H1 (cell line): ENCODE data around the gene MRPL11. TPM values are rescaled to one million over a fixed set of nuclear protein-coding genes. Genes with fewer than 3 reads are reported as not detected.

ENCODE experiments used
- CTCF ChIA-PET: fragments of 300-600 bp; sonication (Branson Sonifier 250); formaldehyde crosslinking; loops from one replicate; lab custom pipeline; 2021; ENCODE audit not compliant: partially characterized antibody; lab: Charles Lee
- POLR2A ChIA-PET: fragments of 300-600 bp; sonication (Branson Sonifier 250); formaldehyde crosslinking; loops from one replicate; lab custom pipeline; 2021; ENCODE audit warnings: inconsistent platforms; ENCODE audit not compliant: partially characterized antibody; lab: Charles Lee
- DNase-seq, 2 experiments: peaks; one replicate each; pipeline versions ENCODE4 v3.0.0 to v3.0.0-alpha.2; 2010 to 2022; ENCODE audit warnings: low spot score in 2 of 2, low read depth in 1 of 2, mixed read lengths in 1 of 2
- FAIRE-seq: peaks from 2 replicates; lab custom pipeline; 2011; peaks lifted over from hg19 to GRCh38; lab: Jason Lieb, UNC
- H2AFZ ChIP-seq: 2 replicates; pipeline ENCODE4 v1.8.1; 2012; ENCODE audit warnings: low read length, inconsistent platforms
- H2AK5ac ChIP-seq: 2 replicates; pipeline ENCODE4 v1.6.1; 2013; ENCODE audit warnings: low read depth, low read length
- H2BK120ac ChIP-seq: replicated peaks from 2 replicates; pipeline ENCODE3; 2013; ENCODE audit warnings: low read depth, low read length, inconsistent platforms
- H2BK12ac ChIP-seq: 2 replicates; pipeline ENCODE4 v1.6.1; 2013; ENCODE audit warnings: low read depth, low read length
- H2BK15ac ChIP-seq: 2 replicates; pipeline ENCODE4 v1.6.1; 2013; ENCODE audit warnings: low read length
- H2BK20ac ChIP-seq: 2 replicates; pipeline ENCODE4 v1.6.1; 2013; ENCODE audit warnings: low read length
- H2BK5ac ChIP-seq: 2 replicates; pipeline ENCODE4 v1.6.1; 2013; ENCODE audit warnings: low read depth, low read length
- H3K14ac ChIP-seq: 2 replicates; pipeline ENCODE4 v1.6.1; 2013; ENCODE audit warnings: inconsistent platforms; ENCODE audit not compliant: insufficient read length
- H3K18ac ChIP-seq: 2 replicates; pipeline ENCODE4 v1.6.1; 2013; ENCODE audit warnings: low read length; ENCODE audit errors: extremely low read depth
- H3K23ac ChIP-seq: 2 replicates; pipeline ENCODE4 v1.6.1; 2013; ENCODE audit warnings: inconsistent platforms; ENCODE audit not compliant: insufficient read length
- H3K23me2 ChIP-seq: 2 replicates; pipeline ENCODE4 v1.6.1; 2013; ENCODE audit warnings: low read depth, low read length
- H3K27ac ChIP-seq: 2 replicates; pipeline ENCODE4 v1.6.1; 2011; ENCODE audit warnings: low read depth, low read length, inconsistent platforms
- H3K27me3 ChIP-seq, 4 experiments: replicated peaks in 1 of 4; 1 replicate in 1 of 4; 2 replicates in 3 of 4; pipeline versions ENCODE4 v1.6.1 to v1.8.1; 2011 to 2013; ENCODE audit warnings: low read length in 3 of 4, mild to moderate bottlenecking in 3 of 4, inconsistent platforms in 2 of 4, mixed read lengths in 2 of 4, moderate library complexity in 1 of 4; ENCODE audit not compliant: control insufficient read depth in 3 of 4, insufficient read depth in 3 of 4; ENCODE audit errors: extremely low read depth in 1 of 4
- H3K36me3 ChIP-seq, 4 experiments: 2 replicates each; pipeline versions ENCODE4 v1.6.1 to v1.8.1; 2011 to 2013; ENCODE audit warnings: mild to moderate bottlenecking in 4 of 4, low read length in 3 of 4, moderate library complexity in 2 of 4, control low read depth in 1 of 4, inconsistent platforms in 1 of 4; ENCODE audit not compliant: insufficient read depth in 4 of 4, control insufficient read depth in 2 of 4
- H3K4ac ChIP-seq: replicated peaks from 2 replicates; pipeline ENCODE3; 2013; ENCODE audit warnings: low read length, low read depth, mixed read lengths, inconsistent platforms; ENCODE audit not compliant: insufficient read length
- H3K4me1 ChIP-seq, 4 experiments: replicated peaks in 1 of 4; 1 replicate in 1 of 4; 2 replicates in 3 of 4; pipeline versions ENCODE4 v1.6.1 to v1.8.1; 2011 to 2013; ENCODE audit warnings: low read length in 3 of 4, inconsistent platforms in 2 of 4, mixed read lengths in 1 of 4; ENCODE audit not compliant: insufficient read depth in 4 of 4, control insufficient read depth in 3 of 4
- H3K4me2 ChIP-seq, 2 experiments: 2 replicates each; pipeline versions ENCODE4 v1.6.1 to v1.8.1; 2011 to 2013; ENCODE audit warnings: low read depth in 2 of 2, low read length in 2 of 2, control low read depth in 1 of 2, inconsistent platforms in 1 of 2, mild to moderate bottlenecking in 1 of 2; ENCODE audit not compliant: insufficient read depth in 1 of 2
- H3K4me3 ChIP-seq, 4 experiments: fragments of 200-600, 300-600 bp in 1 of 4; sonication (generic), shearing (Covaris generic), sonication (Bioruptor Twin) in 1 of 4; 2 replicates each; pipeline versions ENCODE4 v1.5.1 to v1.8.1; 2011 to 2016; ENCODE audit warnings: low read length in 4 of 4, low read depth in 3 of 4, control low read depth in 2 of 4, inconsistent platforms in 2 of 4, mild to moderate bottlenecking in 2 of 4, mixed read lengths in 1 of 4, moderate library complexity in 1 of 4; ENCODE audit not compliant: insufficient read depth in 2 of 4; ENCODE audit errors: extremely low read depth in 1 of 4
- H3K56ac ChIP-seq: replicated peaks from 2 replicates; pipeline ENCODE3; 2013; ENCODE audit warnings: low read depth, mild to moderate bottlenecking, mixed read lengths, low read length, inconsistent platforms; ENCODE audit not compliant: insufficient read length
- H3K79me1 ChIP-seq: 2 replicates; pipeline ENCODE4 v1.6.1; 2013; ENCODE audit warnings: low read depth, low read length, control low read depth
- H3K79me2 ChIP-seq, 2 experiments: 2 replicates each; pipeline versions ENCODE4 v1.6.1 to v1.8.1; 2012 to 2013; ENCODE audit warnings: low read length in 2 of 2, mild to moderate bottlenecking in 2 of 2, inconsistent platforms in 1 of 2; ENCODE audit not compliant: insufficient read depth in 2 of 2, control insufficient read depth in 1 of 2
- H3K9ac ChIP-seq, 4 experiments: replicated peaks in 1 of 4; 1 replicate in 1 of 4; 2 replicates in 3 of 4; pipeline versions ENCODE4 v1.6.1 to v1.8.1; 2011 to 2013; ENCODE audit warnings: low read depth in 3 of 4, low read length in 3 of 4, control low read depth in 2 of 4, mild to moderate bottlenecking in 2 of 4, moderate library complexity in 2 of 4, inconsistent platforms in 1 of 4; ENCODE audit errors: extremely low read depth in 1 of 4
- H3K9me3 ChIP-seq, 2 experiments: 2 replicates each; pipeline versions ENCODE4 v1.6.1 to v1.8.1; 2012 to 2013; ENCODE audit warnings: mild to moderate bottlenecking in 2 of 2, moderate library complexity in 2 of 2, control low read depth in 1 of 2, inconsistent platforms in 1 of 2, low read depth in 1 of 2, low read length in 1 of 2, mixed read lengths in 1 of 2; ENCODE audit not compliant: insufficient read depth in 2 of 2
- H4K20me1 ChIP-seq, 2 experiments: replicated peaks in 1 of 2; 2 replicates each; pipeline versions ENCODE3 to v1.8.1; 2011 to 2013; ENCODE audit warnings: inconsistent platforms in 2 of 2, low read length in 2 of 2, mild to moderate bottlenecking in 1 of 2; ENCODE audit not compliant: insufficient read depth in 2 of 2, control insufficient read depth in 1 of 2
- H4K5ac ChIP-seq: 2 replicates; pipeline ENCODE4 v1.6.1; 2013; ENCODE audit warnings: low read length, low read depth, mixed read lengths, inconsistent platforms; ENCODE audit not compliant: insufficient read length
- H4K8ac ChIP-seq: 2 replicates; pipeline ENCODE4 v1.8.0; 2013; ENCODE audit warnings: mild to moderate bottlenecking, moderate library complexity, low read length, inconsistent platforms; ENCODE audit not compliant: insufficient read depth; ENCODE audit errors: extremely low read depth
- H4K91ac ChIP-seq: replicated peaks from 2 replicates; pipeline ENCODE3; 2013; ENCODE audit warnings: low read length, mixed read lengths, inconsistent platforms; ENCODE audit not compliant: insufficient read length
- CHD1 ChIP-seq: IDR thresholded peaks from 2 replicates; pipeline ENCODE4 v1.6.1; 2012; ENCODE audit warnings: low read depth, low read length, improper control_type of control experiment
- CREB1 ChIP-seq: IDR thresholded peaks from 2 replicates; pipeline ENCODE4 v1.6.1; 2012; ENCODE audit warnings: inconsistent platforms
- EP300 ChIP-seq, 2 experiments: IDR thresholded peaks; 1 replicate in 1 of 2; 2 replicates in 1 of 2; pipeline ENCODE4 v1.6.1; 2011 to 2012; ENCODE audit warnings: low read depth in 2 of 2, low read length in 2 of 2, mild to moderate bottlenecking in 2 of 2, borderline replicate concordance in 1 of 2, inconsistent platforms in 1 of 2, moderate library complexity in 1 of 2
- HDAC2 ChIP-seq, 2 experiments: fragments of 300-600 bp in 1 of 2; sonication (generic) in 1 of 2; IDR thresholded peaks; 2 replicates each; pipeline ENCODE4 v1.6.1; 2011 to 2012; ENCODE audit warnings: low read depth in 2 of 2, low read length in 2 of 2, mild to moderate bottlenecking in 2 of 2, moderate library complexity in 2 of 2, borderline replicate concordance in 1 of 2, inconsistent platforms in 1 of 2
- KDM1A ChIP-seq: fragments of 200-600, 300-600 bp; sonication (generic); IDR thresholded peaks from 2 replicates; pipeline ENCODE4 v1.7.1; 2016; ENCODE audit warnings: mild to moderate bottlenecking, low read length, borderline replicate concordance
- PHF8 ChIP-seq: fragments of 200-600 bp; sonication (generic); conservative IDR thresholded peaks from 2 replicates; pipeline ENCODE4 v1.7.1; 2012; ENCODE audit warnings: low read depth, mild to moderate bottlenecking, inconsistent platforms, low read length, moderate library complexity
- POLR2A ChIP-seq, 2 experiments: IDR thresholded peaks; 1 replicate in 1 of 2; 2 replicates in 1 of 2; pipeline ENCODE4 v1.6.1; 2011; ENCODE audit warnings: low read depth in 2 of 2, low read length in 2 of 2, mild to moderate bottlenecking in 2 of 2; ENCODE audit errors: control extremely low read depth in 1 of 2
- SIX5 ChIP-seq: IDR thresholded peaks from 2 replicates; pipeline ENCODE4 v1.6.1; 2011; ENCODE audit warnings: mild to moderate bottlenecking, low read depth, low read length
- SRF ChIP-seq: IDR thresholded peaks from 2 replicates; pipeline ENCODE4 v1.6.1; 2011; ENCODE audit warnings: mild to moderate bottlenecking, low read depth, low read length, moderate library complexity
- SUZ12 ChIP-seq: fragments of 200-600 bp; sonication (generic); IDR thresholded peaks from 2 replicates; pipeline ENCODE4 v1.6.1; 2012; ENCODE audit warnings: mild to moderate bottlenecking, inconsistent platforms, low read length, moderate library complexity, mixed read lengths
- TAF7 ChIP-seq: optimal IDR thresholded peaks from 2 replicates; pipeline ENCODE3; 2011; ENCODE audit warnings: low read depth, mild to moderate bottlenecking, inconsistent platforms, low read length, moderate library complexity, borderline replicate concordance
- TCF12 ChIP-seq: IDR thresholded peaks from 2 replicates; pipeline ENCODE4 v1.6.1; 2011; ENCODE audit warnings: low read depth, mild to moderate bottlenecking, low read length
- YY1 ChIP-seq: IDR thresholded peaks from 2 replicates; pipeline ENCODE4 v1.6.1; 2011; ENCODE audit warnings: low read depth, mild to moderate bottlenecking, low read length
- ZNF274 ChIP-seq: IDR thresholded peaks from 2 replicates; pipeline ENCODE4 v1.7.0; 2012; ENCODE audit warnings: low read length, borderline replicate concordance; ENCODE audit errors: extremely low read depth
- WGBS, 2 experiments: shearing (Covaris generic) in 1 of 2; methylation state at CpG; one replicate each; pipeline versions ENCODE4 v1.1.6 to v1.1.7; 2013 to 2015; ENCODE audit warnings: low lambda C conversion rate in 2 of 2, mixed read lengths in 2 of 2, inconsistent platforms in 1 of 2, low coverage in 1 of 2, missing lambda C conversion rate in 1 of 2; ENCODE audit not compliant: insufficient replicate concordance in 2 of 2, insufficient coverage in 1 of 2, insufficient read length in 1 of 2; ENCODE audit errors: extremely low coverage in 1 of 2, missing lambda C conversion rate in 1 of 2; 5-methylcytosine and 5-hydroxymethylcytosine counted together
- polyA plus RNA-seq, 7 experiments: library from polyadenylated mRNA; depleted of rRNA in 3 of 7; stranded (reverse) in 5 of 7; unstranded in 2 of 7; fragments of >200 nt in 5 of 7; fragments of 200-250 nt in 2 of 7; gene quantifications; 1 replicate in 5 of 7; 2 replicates in 1 of 7; 4 replicates in 1 of 7; pipeline versions ENCODE4 v1.2.1 to v1.2.3, GENCODE V29; 2011 to 2013; ENCODE audit warnings: missing spikeins in 2 of 7, mixed read lengths in 2 of 7
- total RNA-seq: library from RNA; stranded (reverse); fragmentation: NEBNext Ultra II Directional; extraction: Animal tissue kit (Norgen Biotek cat#: 25700); gene quantifications from 2 replicates; pipeline ENCODE4 v1.2.1, GENCODE V29; 2021

Gene MRPL11
- total and polyA plus RNA-seq, 2 of the 8 experiments (the other 6 are each of a cell fraction or from before 2014, with no cell fraction given) = 105 to 141 TPM

- Histone ChIP-seq H3K56ac (no peak overlapping the region), H3K9ac (no peak overlapping the region), H4K91ac (no peak overlapping the region), H4K5ac (no peak overlapping the region), H3K4me2 (no peak overlapping the region), H2AFZ (no peak overlapping the region), H3K23ac (no peak overlapping the region), H3K4me3 (no peak overlapping the region), H2BK120ac (no peak overlapping the region), H3K79me1 (no peaks in the 10 kb centered on the region), H3K27ac (no peak overlapping the region), H3K27me3 (no peaks in the 10 kb centered on the region), H4K20me1 (peaks cover 0 to 2% of the 10 kb centered on the region in 2 experiments), H3K23me2 (no peaks in the 10 kb centered on the region; the same call in 1 of the 2 replicates), H3K18ac (no peak overlapping the region), H2BK15ac (no peak overlapping the region), H3K36me3 (peaks cover 0 to 14% (median 5%) of the 10 kb centered on the region in 4 experiments; a peak in 5 of 8 replicates), H3K9me3 (no peaks in the 10 kb centered on the region), H2BK5ac (no peak overlapping the region), H3K79me2 (no peaks in the 10 kb centered on the region), H3K4me1 (no peaks in the 10 kb centered on the region), H2AK5ac (no peak overlapping the region), H4K8ac (peak overlapping the region; percentile 51; the same call in 1 of the 2 replicates), H3K14ac (no peak overlapping the region), H3K4ac (no peak overlapping the region), H2BK12ac (no peak overlapping the region), H2BK20ac (no peak overlapping the region)
- FAIRE-seq (no peak), DNase-seq (no peak)
- WGBS, 2 experiments = 87% methylated on average over 6 of the region's 7 CpGs; no CpG with 5 or more reads in 1 of the 2 experiments
- CTCF ChIA-PET = interaction anchor here (1.4 to 2.0 kb wide), 6 partner anchors 10 to 194 kb away, joined by 3 to 8 read pairs (median 4); no protein-coding TSS in a partner anchor
- POLR2A ChIA-PET = interaction anchor here (0.9 kb wide), 1 partner anchor 16 kb away, joined by 4 read pairs; no protein-coding TSS in a partner anchor
- TF ChIP-seq CREB1 (no peak), YY1 (no peak), CHD1 (no peak), SRF (no peak), SUZ12 (no peak), SIX5 (no peak), ZNF274 (no peak), POLR2A (IDR thresholded peaks at IDR 0.05; ENCODE audit: control extremely low read depth in 1 of 2, low read depth in 2 of 2, low read length in 2 of 2) (no peak), HDAC2 (IDR thresholded peaks at IDR 0.05; ENCODE audit: borderline replicate concordance in 1 of 2, low read depth in 2 of 2, low read length in 2 of 2) (no peak), KDM1A (no peak), TAF7 (no peak), TCF12 (no peak), PHF8 (no peak), EP300 (IDR thresholded peaks at IDR 0.05; ENCODE audit: borderline replicate concordance in 1 of 2, low read depth in 2 of 2, low read length in 2 of 2) (no peak)
Measured at GRCh38 chr11:66484806-66485380, 46.2 kb upstream of the MRPL11 start.
